ENCODE measurements around the gene ALOX12B.

ALOX12B gene
- 0 to 0.11 (median 0) reads per million in 18 experiments for total RNA-seq

- DNase-seq, result no peak
These were observed at the start of gene ALOX12B for GRCh38 chr17:8087075-8087951. ALOX12B (minus strand) TSS chr17:8087716; CDS start chr17:8087442, 274 bp downstream.

- DNase-seq, result no peak
These were observed 46.4 kb upstream of the ALOX12B start for GRCh38 chr17:8133941-8134340.

- no peak for DNase-seq
These were observed 45.9 kb upstream of the ALOX12B start for GRCh38 chr17:8133399-8133798.

DNA sequence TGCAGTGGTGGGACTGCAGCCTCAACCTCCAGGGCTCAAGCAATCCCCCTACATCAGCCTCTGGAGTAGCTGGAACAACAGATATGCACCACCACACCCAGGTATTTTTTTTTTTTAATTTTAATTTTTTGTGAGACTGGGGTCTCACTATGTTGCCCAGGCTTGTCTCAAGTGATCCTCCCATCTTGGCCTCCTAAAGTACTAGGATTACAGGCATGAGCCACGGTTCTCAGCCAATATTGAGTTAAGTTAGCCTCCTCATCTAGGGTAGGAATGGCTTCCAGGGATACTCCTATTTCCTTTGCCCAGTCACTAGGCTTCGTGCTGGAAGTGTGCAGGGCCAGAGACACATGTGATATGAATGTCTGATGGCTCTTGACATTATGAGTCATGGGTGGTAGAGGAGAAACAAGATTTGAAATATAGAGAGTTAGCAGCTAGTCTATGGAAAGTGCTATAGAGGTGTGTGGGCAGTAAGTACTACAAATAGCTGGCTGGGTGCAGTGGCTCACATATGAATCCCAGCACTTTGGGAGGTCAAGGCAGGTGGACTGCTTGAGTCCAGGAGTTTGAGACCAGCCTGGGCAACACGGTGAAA is 44.4 kb upstream of the ALOX12B start:
- no peak for DNase-seq

GRCh38 chr17:8128125-8128784 is 40.7 kb upstream of the ALOX12B start:
- no peak for DNase-seq

DNA sequence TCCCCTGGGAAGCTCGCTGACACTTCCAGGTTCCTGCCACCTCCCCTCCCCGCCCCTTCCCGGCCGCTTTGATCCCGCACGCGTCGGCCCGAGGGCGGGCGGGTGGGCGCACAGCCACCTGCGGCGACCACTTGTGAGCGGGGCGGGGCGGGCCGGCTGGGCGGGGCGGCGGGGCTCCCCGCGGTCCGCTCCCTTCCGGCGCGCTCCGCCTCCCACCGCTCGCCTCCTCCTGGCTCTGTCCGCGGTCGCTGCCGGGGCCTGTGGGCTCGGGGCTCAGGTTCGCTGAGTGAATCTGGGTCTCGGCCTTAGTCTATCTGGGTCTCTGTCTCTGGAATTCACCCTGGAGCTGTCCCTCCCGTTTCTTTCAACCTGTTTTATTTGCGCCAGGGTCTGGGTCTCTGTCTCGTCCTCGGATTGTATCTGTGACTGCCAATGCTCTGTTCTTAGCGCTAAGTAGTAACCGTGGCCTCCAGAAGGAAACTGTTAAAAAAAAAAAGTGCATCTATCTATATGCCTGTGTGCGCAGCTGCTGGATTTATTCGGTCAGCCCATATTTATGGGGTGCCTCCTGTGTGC is 39.1 kb upstream of the ALOX12B start:
- no peak for DNase-seq

- no peak for DNase-seq
These were observed 38.5 kb upstream of the ALOX12B start for GRCh38 chr17:8125947-8126490.

GRCh38 chr17:8125154-8125946 is 37.8 kb upstream of the ALOX12B start:
- peak; percentile 71 to 74 for DNase-seq

DNA sequence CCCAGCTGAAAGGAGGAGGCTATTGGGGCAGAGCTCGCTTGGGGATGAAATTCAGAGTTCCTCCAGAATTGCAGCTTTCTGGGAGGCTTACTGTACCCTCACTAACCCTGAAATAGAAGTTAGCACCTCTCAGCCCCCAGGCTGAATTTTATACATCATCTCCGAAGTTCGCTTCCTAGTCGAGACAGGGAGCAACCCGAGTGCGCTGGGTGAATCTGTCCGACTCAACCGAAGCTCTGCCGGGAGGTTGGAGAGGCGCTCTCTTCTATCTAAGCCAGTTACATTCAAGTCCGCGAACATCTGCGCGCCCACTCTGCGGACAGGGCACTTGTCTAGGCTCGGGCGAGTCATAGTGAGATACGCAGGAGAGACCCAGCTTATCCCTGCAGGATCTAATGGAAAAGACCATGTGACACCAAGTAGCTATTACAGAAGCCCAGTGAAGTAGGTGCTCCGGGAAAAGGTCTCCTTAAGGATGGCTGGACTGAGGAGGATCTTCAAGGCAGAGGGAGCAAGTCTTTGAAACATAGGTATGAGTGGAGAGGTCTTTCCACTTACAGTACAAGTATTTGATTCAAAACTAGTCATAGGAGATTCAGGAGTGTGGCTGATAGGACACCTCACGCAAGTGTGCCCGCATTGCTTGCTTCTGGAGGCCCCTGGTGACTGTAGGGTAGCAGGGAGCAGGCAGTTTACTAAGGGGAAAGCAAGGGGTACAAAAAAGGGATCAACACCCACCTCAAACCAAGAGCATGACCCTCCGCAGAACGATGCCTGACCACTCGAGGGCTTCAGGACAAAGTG is 37.0 kb upstream of the ALOX12B start:
- no peak for DNase-seq

GRCh38 chr17:8123695-8124349 is 36.3 kb upstream of the ALOX12B start, which contains the start of gene HES7:
HES7 (minus strand) TSS chr17:8124106; CDS start chr17:8124084, 22 bp downstream.
- no peak for DNase-seq

DNA sequence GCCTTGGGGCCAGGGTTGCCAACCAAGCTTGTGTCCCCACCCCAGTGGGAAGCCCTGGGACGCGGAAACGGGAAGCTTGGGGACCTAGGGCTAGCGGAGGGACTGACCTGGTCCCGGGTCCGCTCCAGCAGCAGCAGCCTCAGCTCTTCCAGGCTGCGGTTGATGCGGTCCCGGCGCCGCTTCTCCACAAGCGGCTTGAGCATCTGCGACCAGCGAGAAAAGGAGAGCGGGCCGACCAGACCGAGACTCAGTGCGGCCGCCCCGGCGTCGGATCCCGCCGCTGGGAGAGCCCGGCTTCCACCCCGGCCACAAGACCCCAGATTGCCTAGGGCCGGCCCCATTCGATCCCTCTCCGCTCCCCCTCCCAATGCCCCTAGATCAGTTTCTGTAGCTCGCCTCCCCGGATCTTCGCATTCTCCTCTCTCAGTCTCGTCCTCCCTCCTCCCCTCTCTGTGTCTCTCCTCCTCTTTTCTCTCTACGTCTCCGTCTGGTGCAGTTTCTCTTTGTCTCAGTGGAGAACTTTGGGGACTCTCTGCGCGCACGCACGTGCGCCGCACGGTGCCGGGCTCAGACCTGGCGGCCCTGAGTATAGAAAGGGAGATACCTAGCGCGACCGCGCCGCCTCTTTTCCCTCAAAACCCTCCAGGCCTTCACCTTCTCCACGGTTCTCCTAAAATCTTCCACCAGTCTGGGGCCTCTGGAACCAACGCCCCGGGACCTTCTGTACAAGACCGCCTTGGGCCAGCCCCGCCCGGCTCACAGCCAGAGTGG is 35.6 kb upstream of the ALOX12B start:
- no peak for DNase-seq

GRCh38 chr17:8122422-8122923 is 35.0 kb upstream of the ALOX12B start:
- no peak for DNase-seq

- DNase-seq, result peak in 1 of 2 donors; percentile 40
These were observed 34.3 kb upstream of the ALOX12B start for GRCh38 chr17:8121681-8122421.

DNA sequence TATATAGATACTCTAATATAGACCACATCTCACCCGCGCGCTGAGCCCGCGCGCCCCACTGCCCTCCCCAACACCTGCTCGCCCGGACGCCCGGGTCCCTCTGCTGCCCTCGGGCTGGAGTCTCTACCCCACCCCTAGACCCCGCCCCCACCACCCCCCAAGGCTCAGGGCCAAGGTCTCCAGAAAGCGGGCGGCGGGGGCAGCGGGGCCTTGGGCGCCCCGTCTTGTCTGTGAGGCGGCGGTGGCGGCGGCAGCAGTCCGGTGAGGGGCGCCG is 33.8 kb upstream of the ALOX12B start:
- DNase-seq, result no peak

DNA sequence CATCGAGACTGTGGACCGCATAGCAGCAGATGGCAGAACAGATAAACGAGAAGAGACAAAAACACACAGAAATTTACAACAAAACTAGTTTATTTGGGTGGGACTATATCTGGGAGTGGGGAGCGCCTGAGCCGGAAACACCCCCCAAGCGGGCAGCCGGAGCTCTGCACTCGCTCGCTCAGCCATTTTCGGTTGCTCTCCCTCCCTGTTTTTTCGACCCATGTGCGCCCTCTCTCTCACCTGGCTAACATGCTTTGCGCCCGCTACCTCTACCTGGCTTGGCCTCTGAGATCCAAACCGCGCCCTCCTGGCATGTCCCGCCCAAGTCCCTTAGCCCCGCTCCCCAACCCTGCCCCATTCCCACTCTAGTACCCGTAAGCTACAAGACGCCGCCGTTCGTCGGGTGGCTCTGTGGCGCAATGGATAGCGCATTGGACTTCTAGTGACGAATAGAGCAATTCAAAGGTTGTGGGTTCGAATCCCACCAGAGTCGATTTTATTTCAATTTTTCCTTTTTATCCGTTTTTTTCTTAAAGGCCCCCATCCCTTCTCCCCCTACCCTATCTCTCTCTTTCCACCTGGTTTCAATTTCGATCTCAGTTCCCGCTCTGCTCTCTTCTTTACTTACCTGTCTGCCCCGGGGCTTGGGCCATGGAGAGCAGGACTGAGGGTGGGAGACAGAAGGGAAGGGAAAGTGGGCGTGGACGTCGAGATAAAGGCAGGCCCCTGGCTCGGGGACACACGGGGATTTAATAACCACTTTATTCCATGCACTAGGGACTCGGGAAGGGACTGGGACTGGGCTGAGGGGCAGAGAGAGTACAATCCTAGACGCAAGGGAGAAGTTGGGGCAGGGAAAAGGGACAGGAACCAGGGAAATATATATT is 33.2 kb upstream of the ALOX12B start:
- peak; percentile 60 to 74 for DNase-seq

- DNase-seq, result peak; percentile 92 to 93
These were observed 32.3 kb upstream of the ALOX12B start for GRCh38 chr17:8119581-8120519.
